GM18498 (cell line): Measurements from ENCODE around the gene MYO1C.
"Not testable (repeated sequence)": the region's sequence is repeated elsewhere in the genome, so short reads cannot be mapped to it uniquely, and the experiment has no call there.

Source experiments
- ATAC-seq: cut with Tn5 transposase; IDR thresholded peaks from one replicate; pipeline ENCODE4 v1.9.1; 2021; ENCODE audit warnings: mild to moderate bottlenecking, moderate library complexity; ENCODE audit not compliant: unreplicated experiment

The MYO1C gene

DNA sequence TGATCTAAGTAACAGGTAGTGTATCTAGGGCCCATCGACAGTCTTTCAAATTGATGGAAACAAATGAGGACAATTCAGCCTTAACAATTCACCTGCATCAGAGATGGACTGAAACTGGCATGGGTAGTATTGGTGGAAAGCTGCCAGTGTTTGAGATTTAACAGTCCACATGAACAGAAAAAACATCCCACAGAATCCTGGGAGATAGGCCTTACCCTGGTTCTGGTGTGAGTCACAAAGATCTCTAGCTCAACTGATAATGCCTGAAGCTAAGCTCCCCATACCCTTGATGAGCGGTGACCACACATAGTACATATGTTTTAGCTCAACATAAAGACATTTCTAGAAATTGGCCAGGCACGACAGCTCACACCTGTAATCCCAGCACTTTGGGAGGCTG, 58.3 kb downstream of the MYO1C start:
- no peak for ATAC-seq

DNA sequence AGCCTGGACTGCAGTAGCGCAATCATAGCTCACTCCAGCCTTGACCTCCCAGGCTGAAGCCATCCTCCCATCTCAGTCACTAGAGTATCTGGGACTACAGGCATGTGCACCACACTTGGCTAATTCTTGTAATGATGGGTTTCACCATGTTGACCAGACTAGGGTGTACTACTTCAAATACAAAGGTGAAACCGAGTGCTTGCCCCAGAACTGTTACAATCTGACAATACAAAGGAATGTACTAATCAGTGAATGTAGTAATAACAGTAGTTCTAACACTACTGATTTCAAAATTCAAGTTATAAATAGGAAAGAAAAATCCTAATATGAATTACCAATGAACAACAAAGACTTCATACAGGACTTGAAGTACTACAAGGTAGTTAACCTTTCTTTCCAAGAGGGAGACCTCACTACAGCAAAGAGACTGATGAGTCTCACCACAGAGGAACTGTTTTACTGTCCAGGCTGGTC, 60.8 kb downstream of the MYO1C start:
- no peak for ATAC-seq

DNA sequence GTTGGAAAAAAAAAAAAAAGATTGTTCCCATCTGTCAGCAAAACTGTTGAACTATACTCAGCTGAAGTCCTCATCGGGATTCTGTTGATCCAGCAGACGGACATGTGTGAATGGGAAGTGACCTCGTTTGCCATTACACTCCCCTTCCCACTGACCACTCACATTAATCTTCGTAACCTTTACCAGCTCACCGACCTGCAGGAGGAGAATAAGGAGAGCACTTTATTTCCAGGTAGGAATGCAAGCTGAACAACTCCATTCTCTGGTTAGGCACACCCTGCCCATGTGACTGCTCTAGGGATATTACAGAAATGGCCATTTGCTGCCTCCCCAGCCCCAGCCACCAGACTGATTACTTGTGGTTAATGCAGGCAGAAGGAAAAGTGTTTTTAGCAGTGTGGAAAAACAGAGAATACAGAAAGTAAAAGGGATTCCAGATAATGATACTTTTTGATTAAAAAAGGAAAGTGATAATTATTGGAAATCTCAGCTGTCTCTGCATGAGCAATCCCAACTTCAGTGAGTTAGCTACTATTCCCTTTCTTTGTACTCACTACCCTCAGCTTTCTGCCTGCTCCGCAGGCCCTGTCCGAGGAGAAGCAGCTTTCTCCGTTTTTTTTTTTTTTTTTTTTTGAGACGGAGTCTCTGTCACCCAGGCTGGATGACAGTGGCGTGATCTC, 68.9 kb downstream of the MYO1C start:
- no peak for ATAC-seq

DNA sequence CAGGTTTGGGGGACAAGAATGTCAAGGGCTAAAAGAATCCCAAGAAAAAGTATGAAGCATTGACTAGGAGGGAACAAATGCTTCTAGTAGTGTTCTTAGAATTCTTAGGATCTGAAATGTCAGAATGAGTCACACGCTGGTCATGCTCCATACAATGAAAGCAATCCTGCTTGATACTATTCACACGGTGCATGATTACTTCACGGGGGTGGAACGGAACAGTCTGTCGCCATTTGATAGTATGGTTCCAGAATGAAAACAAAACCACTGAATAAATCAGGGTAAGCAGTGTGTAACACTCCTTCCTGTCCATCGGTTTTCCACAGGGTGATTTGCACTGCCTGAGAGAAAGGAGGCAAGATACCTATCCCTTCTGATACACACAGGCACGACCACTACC, 69.6 kb downstream of the MYO1C start:
- ATAC-seq = no peak

DNA sequence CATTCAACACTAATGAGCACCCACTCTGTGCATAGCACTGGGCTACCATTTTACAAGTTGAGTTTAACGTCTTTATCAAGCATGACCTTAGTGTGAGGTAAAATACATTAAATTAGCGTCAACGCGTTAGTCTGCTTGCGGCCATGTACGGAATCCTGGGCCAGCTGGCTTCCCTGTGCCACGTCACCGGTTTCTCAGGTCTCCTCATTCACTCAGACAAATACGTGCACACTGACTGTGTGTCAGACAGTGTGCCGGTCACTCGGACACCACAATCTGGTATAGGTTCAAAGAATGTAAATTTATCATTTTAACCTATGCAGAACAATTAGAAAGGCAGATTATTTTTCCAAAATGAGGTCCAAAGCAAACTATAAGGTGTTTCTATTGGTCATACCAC, 71.0 kb downstream of the MYO1C start:
- ATAC-seq = no peak

DNA sequence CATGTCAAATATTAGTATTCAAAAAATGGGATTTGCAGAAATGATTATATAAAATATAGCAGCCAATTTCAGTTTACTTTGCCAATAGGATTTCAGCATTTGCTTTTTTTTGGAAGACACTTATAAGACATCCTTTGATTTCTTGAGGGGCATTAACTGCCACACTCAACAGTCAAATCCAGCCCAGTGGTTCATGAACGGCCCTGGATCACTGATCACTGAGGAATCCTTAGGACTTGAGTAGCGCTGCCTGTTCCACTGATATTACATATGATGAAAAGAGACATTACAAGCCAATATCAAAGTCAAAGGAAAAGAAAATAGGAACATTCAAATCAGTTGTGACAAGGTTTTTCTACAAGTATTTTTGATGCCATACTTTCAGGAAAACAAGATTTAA, 71.5 kb downstream of the MYO1C start:
- no peak for ATAC-seq

DNA sequence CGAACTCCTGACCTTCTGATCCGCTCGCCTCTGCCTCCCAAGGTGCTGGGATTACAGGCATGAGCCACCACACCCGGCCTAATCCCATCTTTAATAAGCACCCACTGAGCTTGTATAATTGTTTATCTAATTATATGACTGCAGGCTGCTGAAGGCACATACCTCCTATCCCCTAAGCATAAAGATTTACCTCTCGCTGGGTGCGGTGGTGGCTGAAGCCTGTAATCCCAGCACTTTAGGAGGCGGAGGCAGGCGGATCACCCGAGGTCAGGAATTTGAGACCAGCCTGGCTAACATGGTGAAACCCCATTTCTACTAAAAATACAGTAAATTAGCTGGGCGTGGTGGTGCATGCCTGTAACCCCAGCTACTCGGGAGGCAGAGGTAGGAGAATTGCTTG, 72.3 kb downstream of the MYO1C start:
- no peak for ATAC-seq

DNA sequence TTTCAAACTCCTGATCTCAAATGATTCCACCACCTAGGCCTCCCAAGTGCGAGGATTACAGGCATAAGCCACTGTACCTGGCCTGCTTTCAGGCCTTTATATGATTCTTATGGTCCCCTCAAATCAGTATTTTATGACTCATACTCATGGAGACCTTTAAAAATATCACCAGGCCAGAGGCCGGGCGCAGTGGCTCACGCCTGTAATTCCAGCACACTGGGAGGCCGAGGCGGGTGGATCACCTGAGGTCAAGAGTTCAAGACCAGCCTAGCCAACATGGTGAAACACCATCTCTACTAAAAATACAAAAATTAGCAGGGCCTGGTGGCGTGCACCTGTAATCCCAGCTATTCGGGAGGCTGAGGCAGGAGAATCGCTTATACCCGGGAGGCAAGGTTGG, 74.0 kb downstream of the MYO1C start:
- ATAC-seq = not testable (repeated sequence)

DNA sequence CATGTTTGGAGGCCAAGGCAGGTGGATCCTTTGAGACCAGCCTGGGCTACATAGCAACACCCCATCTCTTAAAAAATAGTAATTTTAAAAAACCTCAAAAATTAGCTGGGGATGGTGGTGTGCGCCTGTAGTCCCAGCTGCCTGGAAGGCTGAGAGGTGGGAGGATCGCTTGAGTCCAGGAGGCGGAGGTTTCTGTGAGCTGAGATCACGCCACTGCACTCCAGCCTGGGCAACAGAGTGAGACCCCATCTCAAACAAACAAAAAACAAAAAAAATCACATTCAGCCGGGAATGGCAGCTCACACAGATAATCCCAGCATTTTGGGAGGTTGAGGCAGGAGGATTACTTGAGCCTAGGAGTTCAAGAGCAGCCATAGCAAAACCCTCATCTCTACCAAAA, 76.1 kb downstream of the MYO1C start:
- no peak for ATAC-seq

DNA sequence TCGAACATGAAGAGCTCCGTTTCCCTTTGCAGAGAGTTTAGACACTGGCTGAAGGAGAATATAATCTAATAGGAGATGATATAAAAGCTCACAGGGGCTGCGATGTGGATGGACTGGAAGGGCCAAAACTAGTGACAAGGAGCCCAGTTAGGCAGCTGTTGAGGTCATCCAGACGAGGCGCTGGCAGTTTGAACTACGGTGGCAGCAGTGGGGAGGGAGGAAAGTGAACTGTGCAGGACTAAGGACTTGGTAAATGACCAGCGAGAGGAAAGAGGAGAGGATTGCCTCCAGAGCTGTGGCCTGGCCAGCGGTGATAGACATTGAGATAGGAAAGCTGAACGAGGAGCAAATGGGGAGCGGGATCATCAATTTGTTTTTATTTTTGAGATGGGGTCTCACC, 77.9 kb downstream of the MYO1C start:
- ATAC-seq = no peak
